Heart left ventricle (tissue), 16 donors: Measurements from ENCODE around the gene SLC9A8. TPM values are rescaled to one million over a fixed set of nuclear protein-coding genes. Genes with fewer than 3 reads are reported as not detected.

ENCODE experiments used
- ATAC-seq, 4 donors: fragments of 200-7000 bp; cut with Tn5 transposase; one replicate each; pipeline ENCODE4 v1.9.1; 2020 to 2022; ENCODE audit warnings: moderate library complexity in 4 of 4, mild to moderate bottlenecking in 3 of 4, moderate number of reproducible peaks in 1 of 4
- DNase-seq, 5 donors: peaks; one replicate each; pipeline ENCODE4 v3.0.0-alpha.2; 2020
- H3K27ac ChIP-seq, 12 donors: fragments of 200-600 bp; sonication (generic) in 4 of 12; one replicate each; pipeline versions ENCODE4 v1.5.0 to v1.8.0; 2016 to 2022; ENCODE audit warnings: mild to moderate bottlenecking in 2 of 12
- H3K27me3 ChIP-seq, 9 donors: fragments of 200-600 bp; sonication (generic) in 2 of 9; one replicate each; pipeline versions ENCODE4 v1.5.1 to v1.8.0; 2016 to 2022; ENCODE audit warnings: mild to moderate bottlenecking in 3 of 9
- H3K36me3 ChIP-seq, 9 donors: fragments of 200-600 bp; sonication (generic) in 2 of 9; one replicate each; pipeline versions ENCODE4 v1.5.0 to v1.8.0; 2018 to 2022; ENCODE audit warnings: mild to moderate bottlenecking in 2 of 9
- H3K4me1 ChIP-seq, 12 donors: fragments of 200-600 bp; sonication (generic) in 4 of 12; one replicate each; pipeline versions ENCODE4 v1.5.0 to v1.8.0; 2016 to 2022; ENCODE audit warnings: mild to moderate bottlenecking in 3 of 12
- H3K4me3 ChIP-seq, 12 donors: fragments of 200-600 bp; sonication (generic) in 4 of 12; one replicate each; pipeline versions ENCODE4 v1.5.0 to v1.8.0; 2017 to 2022; ENCODE audit warnings: mild to moderate bottlenecking in 9 of 12, moderate library complexity in 4 of 12
- H3K9me3 ChIP-seq, 12 donors: fragments of 200-600 bp; sonication (generic) in 4 of 12; one replicate each; pipeline versions ENCODE4 v1.5.0 to v1.8.0; 2016 to 2022; ENCODE audit warnings: mild to moderate bottlenecking in 1 of 12
- POLR2A ChIP-seq, 2 donors: fragments of 450-650 bp; IDR thresholded peaks; one replicate each; pipeline ENCODE4 v1.6.1; 2017; ENCODE audit warnings: antibody characterized with exemption in 2 of 2, mild to moderate bottlenecking in 2 of 2, moderate library complexity in 2 of 2
- WGBS, 4 donors: extraction: QIAGEN DNeasy Blood & Tissue Kit in 2 of 4; methylation state at CpG; one replicate each; pipeline versions ENCODE4 v1.1.5 to v1.1.7; 2013 to 2018; 5-methylcytosine and 5-hydroxymethylcytosine counted together
- intact Hi-C, 10 donors: fragments of 100-400 bp; cut with DNase I; formaldehyde crosslinking; loops; one replicate each; pipeline versions ENCODE4 v1.11.1 to v1.14.2; 2022
- polyA plus RNA-seq, 2 donors: library from polyadenylated mRNA; stranded (reverse); fragments of 200-250 nt; gene quantifications; one replicate each; pipeline ENCODE4 v1.2.3, GENCODE V29; 2013
- total RNA-seq, 9 donors: library from RNA; depleted of rRNA in 2 of 9; stranded (reverse); fragments of >200 nt in 2 of 9; fragmentation: NEBNext Ultra II Directional in 3 of 9; extraction: Animal tissue kit (Norgen Biotek cat#: 25700) in 3 of 9; gene quantifications; one replicate each; pipeline versions ENCODE4 v1.1.0 to v1.2.4, GENCODE V29; 2016 to 2023
- TF ChIP-seq, protein P1 (sequence below), 12 donors: fragments of 200-600 bp; sonication (generic) in 4 of 12; IDR thresholded peaks; one replicate each; pipeline versions ENCODE4 v1.5.0 to v1.8.0; 2018 to 2022; ENCODE audit warnings: antibody characterized with exemption in 12 of 12, mild to moderate bottlenecking in 5 of 12
- donor health status: ischemic (EF 13 %, LVEDD 7.1; RV severe dilation, severe dysfunction).
- donor health status: healthy with polysubstance abuse.
- donor health status: DM: no; HTN: yes; CAD: no.
- donor health status: DM: no; HTN: no; CAD: no.
- donor health status: ischemic (EF 25% LVEDD 6.9; RV normal size, moderate dysfunction).
- donor health status: ischemic (EF 25% LVEDD 5.7; RV mildly dilated, moderate dysfunction).
- donor health status: healthy.
- donor health status: DM: yes; HTN: yes; CAD: no.
- donor health status: ischemic (EF 35%, LVEDD 5.7; RV mildly dilated, moderate dysfunction).
- donor health status: nonischemic (EF 11% LVEDD 7.7; RV severe dilation, severe dysfunction).
- donor health status: DM: yes; HTN: yes; CAD: no.
- donor health status: PGD.
- donor health status: ischemic (EF 29% LVEDD 5.4; RV normal size, mild dysfunction).
- donor health status: nonischemic (EF 23%, LVEDD 6.1; RV moderate dilation, normal function).

SLC9A8 gene
- total and polyA plus RNA-seq, 11 donors = 4.6 to 12.5 (median 6.2) TPM

DNA sequence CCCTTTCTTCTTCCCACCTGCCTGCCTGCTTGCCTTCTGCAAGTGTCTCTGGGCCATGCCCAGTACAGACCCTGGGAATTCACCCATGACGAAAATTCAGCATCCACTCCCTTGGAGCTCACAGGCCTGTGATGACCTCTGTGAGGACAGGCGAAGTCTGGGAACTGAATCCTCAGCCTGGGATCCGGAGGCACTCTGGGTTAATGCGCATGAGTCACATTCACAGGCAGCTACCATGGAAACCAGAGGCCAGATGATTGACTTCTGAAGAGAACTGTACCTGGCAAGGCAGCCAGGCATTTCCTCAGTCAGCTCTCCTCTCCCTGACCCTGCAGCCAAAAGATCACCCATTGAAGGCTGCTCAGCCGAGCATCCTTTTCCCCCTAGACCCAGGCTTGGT lies 41.0 kb downstream of the SLC9A8 start:
- H3K4me3 ChIP-seq = no peak overlapping the region
- peaks cover 0 to 37% (median 21%) of the 10 kb centered on the region in 12 donors for H3K4me1 ChIP-seq
- H3K9me3 ChIP-seq = no peaks in the 10 kb centered on the region
- DNase-seq (no peak), ATAC-seq (no peak)
- no peak overlapping the region for H3K27ac ChIP-seq
- no peaks in the 10 kb centered on the region for H3K27me3 ChIP-seq
- intact Hi-C loops = loop anchor here in 5 of 10 donors (5.0 to 10.0 kb wide), 2 partner anchors 241 to 309 kb away; no protein-coding TSS in a partner anchor
- 90 to 91% (median 91%) methylated on average over 5 of the region's 5 CpGs for WGBS, 4 donors
- H3K36me3 ChIP-seq = peaks cover 0 to 92% (median 50%) of the 10 kb centered on the region in 9 donors
- TF ChIP-seq, protein P1, sequence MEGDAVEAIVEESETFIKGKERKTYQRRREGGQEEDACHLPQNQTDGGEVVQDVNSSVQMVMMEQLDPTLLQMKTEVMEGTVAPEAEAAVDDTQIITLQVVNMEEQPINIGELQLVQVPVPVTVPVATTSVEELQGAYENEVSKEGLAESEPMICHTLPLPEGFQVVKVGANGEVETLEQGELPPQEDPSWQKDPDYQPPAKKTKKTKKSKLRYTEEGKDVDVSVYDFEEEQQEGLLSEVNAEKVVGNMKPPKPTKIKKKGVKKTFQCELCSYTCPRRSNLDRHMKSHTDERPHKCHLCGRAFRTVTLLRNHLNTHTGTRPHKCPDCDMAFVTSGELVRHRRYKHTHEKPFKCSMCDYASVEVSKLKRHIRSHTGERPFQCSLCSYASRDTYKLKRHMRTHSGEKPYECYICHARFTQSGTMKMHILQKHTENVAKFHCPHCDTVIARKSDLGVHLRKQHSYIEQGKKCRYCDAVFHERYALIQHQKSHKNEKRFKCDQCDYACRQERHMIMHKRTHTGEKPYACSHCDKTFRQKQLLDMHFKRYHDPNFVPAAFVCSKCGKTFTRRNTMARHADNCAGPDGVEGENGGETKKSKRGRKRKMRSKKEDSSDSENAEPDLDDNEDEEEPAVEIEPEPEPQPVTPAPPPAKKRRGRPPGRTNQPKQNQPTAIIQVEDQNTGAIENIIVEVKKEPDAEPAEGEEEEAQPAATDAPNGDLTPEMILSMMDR (IDR thresholded peaks at IDR 0.05) = no peak
- no peak for TF ChIP-seq POLR2A (IDR thresholded peaks at IDR 0.05)

- intact Hi-C loops = loop anchor here in 5 of 10 donors (5.0 to 10.0 kb wide), 2 partner anchors 242 to 310 kb away; no protein-coding TSS in a partner anchor
- 87 to 90% (median 89%) methylated on average over 9 to 10 of the region's 10 CpGs for WGBS, 4 donors
- no peak for TF ChIP-seq POLR2A (IDR thresholded peaks at IDR 0.05)
- TF ChIP-seq, protein P1 (IDR thresholded peaks at IDR 0.05) = no peak
- no peaks in the 10 kb centered on the region for H3K27me3 ChIP-seq
- H3K4me1 ChIP-seq = peaks cover 0 to 42% (median 21%) of the 10 kb centered on the region in 12 donors
- no peak overlapping the region for H3K4me3 ChIP-seq
- H3K27ac ChIP-seq = no peak overlapping the region
- no peak for ATAC-seq
- H3K36me3 ChIP-seq = peaks cover 0 to 92% (median 46%) of the 10 kb centered on the region in 9 donors
- H3K9me3 ChIP-seq = no peaks in the 10 kb centered on the region
- no peak for DNase-seq
Observed at GRCh38 chr20:49854190-49854875, 41.7 kb downstream of the SLC9A8 start.

- TF ChIP-seq, protein P1 (IDR thresholded peaks at IDR 0.05) = no peak
- no peak for TF ChIP-seq POLR2A (IDR thresholded peaks at IDR 0.05)
- no peaks in the 10 kb centered on the region for H3K9me3 ChIP-seq
- no peak overlapping the region for H3K4me3 ChIP-seq
- ATAC-seq (no peak), DNase-seq (no peak)
- H3K4me1 ChIP-seq = peaks cover 0 to 23% (median 9%) of the 10 kb centered on the region in 12 donors
- 63 to 98% (median 97%) methylated on average over 3 of the region's 3 CpGs for WGBS, 4 donors
- H3K27ac ChIP-seq = no peak overlapping the region
- peaks cover 0 to 96% (median 46%) of the 10 kb centered on the region in 9 donors for H3K36me3 ChIP-seq
- H3K27me3 ChIP-seq = no peaks in the 10 kb centered on the region
- intact Hi-C loops = loop anchor here in 4 of 10 donors (10.0 kb wide), 1 partner anchor 312 kb away; no protein-coding TSS in a partner anchor
Observed at GRCh38 chr20:49856904-49857303, 44.3 kb downstream of the SLC9A8 start.

- Histone ChIP-seq H3K27ac (peak overlapping the region in 3 of 12 donors; percentile 24 to 76 (median 43)), H3K4me3 (no peak overlapping the region), H3K36me3 (peaks cover 0 to 84% (median 47%) of the 10 kb centered on the region in 9 donors), H3K4me1 (peaks cover 0 to 13% (median 2%) of the 10 kb centered on the region in 12 donors), H3K27me3 (no peaks in the 10 kb centered on the region), H3K9me3 (no peaks in the 10 kb centered on the region)
- TF ChIP-seq POLR2A (IDR thresholded peaks at IDR 0.05) = no peak
- TF ChIP-seq, protein P1 (IDR thresholded peaks at IDR 0.05) = no peak
- intact Hi-C loops = loop anchor here in 4 of 10 donors (10.0 kb wide), 1 partner anchor 313 kb away; no protein-coding TSS in a partner anchor
- no peak for DNase-seq
- WGBS, 4 donors = 64 to 80% (median 71%) methylated on average over 2 of the region's 2 CpGs
- ATAC-seq = no peak
Observed at GRCh38 chr20:49858076-49858585, 45.5 kb downstream of the SLC9A8 start.
